Type B pancreatic cell (in vitro differentiated cells): ENCODE measurements around the gene AGR3. TPM values are rescaled to one million over a fixed set of nuclear protein-coding genes. Genes with fewer than 3 reads are reported as not detected.
A peak's percentile ranks its signal among the peaks of the same experiment; 100 is the strongest.

Experiments
- DNase-seq: peaks from one replicate; pipeline ENCODE4 v3.0.0; 2021; ENCODE audit warnings: mixed read lengths; ENCODE audit not compliant: unreplicated experiment; ENCODE audit errors: extremely low spot score
- H3K27ac Mint-ChIP-seq: 2 replicates; pipeline ENCODE4 v1.8.0; 2021; ENCODE audit warnings: mild to moderate bottlenecking, mixed read lengths
- H3K27me3 Mint-ChIP-seq: 2 replicates; pipeline ENCODE4 v1.8.0; 2021; ENCODE audit warnings: mixed read lengths
- H3K36me3 Mint-ChIP-seq: 2 replicates; pipeline ENCODE4 v1.8.0; 2021; ENCODE audit warnings: mixed read lengths
- H3K4me1 Mint-ChIP-seq: one replicate; pipeline ENCODE4 v1.8.0; 2021; ENCODE audit warnings: mixed read lengths; ENCODE audit not compliant: unreplicated experiment
- H3K4me3 Mint-ChIP-seq: 2 replicates; pipeline ENCODE4 v1.8.0; 2021; ENCODE audit warnings: mild to moderate bottlenecking, mixed read lengths
- H3K9me3 Mint-ChIP-seq: 2 replicates; pipeline ENCODE4 v1.8.0; 2021; ENCODE audit warnings: mixed read lengths
- total RNA-seq: library from RNA; stranded (reverse); gene quantifications from 2 replicates; pipeline ENCODE4 v1.2.1, GENCODE V29; 2021; ENCODE audit warnings: low replicate concordance
- TF ChIP-seq, protein P1 (sequence below): fragments of 200-600 bp; sonication (generic); conservative IDR thresholded peaks from 2 replicates; pipeline ENCODE4 v1.5.0; 2021; ENCODE audit warnings: antibody characterized with exemption, mild to moderate bottlenecking

The AGR3 gene
- total RNA-seq, 1 donor from 2014 or later: 5.2 TPM

DNA sequence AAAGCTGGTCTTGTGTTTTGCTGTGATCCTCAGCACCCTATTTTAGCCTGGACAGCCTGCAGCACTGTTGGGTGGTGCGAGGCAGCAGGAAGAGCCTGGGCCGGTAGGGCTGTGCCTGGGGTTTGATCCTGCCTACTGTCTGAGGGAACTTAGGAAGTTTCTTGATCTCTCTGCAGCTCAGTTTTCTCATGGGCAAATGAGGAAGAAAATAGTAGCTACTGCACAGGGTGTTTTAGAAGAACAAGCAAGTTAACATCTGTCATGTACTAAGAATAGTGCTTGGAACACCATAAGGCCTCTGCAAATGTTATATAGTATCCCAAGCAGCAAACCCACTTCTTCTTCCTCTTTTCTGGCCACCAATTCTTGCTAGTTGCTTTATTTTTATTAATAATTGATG, 65.0 kb downstream of the AGR3 start:
- TF ChIP-seq, protein P1, sequence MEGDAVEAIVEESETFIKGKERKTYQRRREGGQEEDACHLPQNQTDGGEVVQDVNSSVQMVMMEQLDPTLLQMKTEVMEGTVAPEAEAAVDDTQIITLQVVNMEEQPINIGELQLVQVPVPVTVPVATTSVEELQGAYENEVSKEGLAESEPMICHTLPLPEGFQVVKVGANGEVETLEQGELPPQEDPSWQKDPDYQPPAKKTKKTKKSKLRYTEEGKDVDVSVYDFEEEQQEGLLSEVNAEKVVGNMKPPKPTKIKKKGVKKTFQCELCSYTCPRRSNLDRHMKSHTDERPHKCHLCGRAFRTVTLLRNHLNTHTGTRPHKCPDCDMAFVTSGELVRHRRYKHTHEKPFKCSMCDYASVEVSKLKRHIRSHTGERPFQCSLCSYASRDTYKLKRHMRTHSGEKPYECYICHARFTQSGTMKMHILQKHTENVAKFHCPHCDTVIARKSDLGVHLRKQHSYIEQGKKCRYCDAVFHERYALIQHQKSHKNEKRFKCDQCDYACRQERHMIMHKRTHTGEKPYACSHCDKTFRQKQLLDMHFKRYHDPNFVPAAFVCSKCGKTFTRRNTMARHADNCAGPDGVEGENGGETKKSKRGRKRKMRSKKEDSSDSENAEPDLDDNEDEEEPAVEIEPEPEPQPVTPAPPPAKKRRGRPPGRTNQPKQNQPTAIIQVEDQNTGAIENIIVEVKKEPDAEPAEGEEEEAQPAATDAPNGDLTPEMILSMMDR: no peak
- Mint-ChIP-seq H3K4me3 (no peak overlapping the region), H3K27me3 (no peaks in the 10 kb centered on the region), H3K9me3 (peaks cover 5% of the 10 kb centered on the region), H3K27ac (no peak overlapping the region), H3K4me1 (peaks cover 13% of the 10 kb centered on the region), H3K36me3 (no peaks in the 10 kb centered on the region)
- DNase-seq: no peak

- DNase-seq: no peak
- no peaks in the 10 kb centered on the region for H3K27me3 Mint-ChIP-seq
- H3K27ac Mint-ChIP-seq: peak overlapping the region; percentile 56
- H3K4me1 Mint-ChIP-seq: peaks cover 13% of the 10 kb centered on the region
- TF ChIP-seq, protein P1: no peak
- no peaks in the 10 kb centered on the region for H3K36me3 Mint-ChIP-seq
- no peak overlapping the region for H3K4me3 Mint-ChIP-seq
- peaks cover 5% of the 10 kb centered on the region for H3K9me3 Mint-ChIP-seq
Measured at GRCh38 chr7:16815001-16815400, 66.8 kb downstream of the AGR3 start.

- Mint-ChIP-seq H3K27ac (no peak overlapping the region), H3K4me1 (peaks cover 13% of the 10 kb centered on the region), H3K4me3 (no peak overlapping the region), H3K36me3 (no peaks in the 10 kb centered on the region), H3K9me3 (peaks cover 4% of the 10 kb centered on the region), H3K27me3 (no peaks in the 10 kb centered on the region)
- no peak for DNase-seq
- TF ChIP-seq, protein P1: no peak
Measured at GRCh38 chr7:16813232-16813616, 68.6 kb downstream of the AGR3 start.

GRCh38 chr7:16812542-16813231, 69.1 kb downstream of the AGR3 start:
- Mint-ChIP-seq H3K36me3 (no peaks in the 10 kb centered on the region), H3K4me3 (no peak overlapping the region), H3K4me1 (peaks cover 8% of the 10 kb centered on the region), H3K27ac (no peak overlapping the region), H3K27me3 (no peaks in the 10 kb centered on the region), H3K9me3 (no peaks in the 10 kb centered on the region)
- DNase-seq: no peak
- TF ChIP-seq, protein P1: no peak

DNA sequence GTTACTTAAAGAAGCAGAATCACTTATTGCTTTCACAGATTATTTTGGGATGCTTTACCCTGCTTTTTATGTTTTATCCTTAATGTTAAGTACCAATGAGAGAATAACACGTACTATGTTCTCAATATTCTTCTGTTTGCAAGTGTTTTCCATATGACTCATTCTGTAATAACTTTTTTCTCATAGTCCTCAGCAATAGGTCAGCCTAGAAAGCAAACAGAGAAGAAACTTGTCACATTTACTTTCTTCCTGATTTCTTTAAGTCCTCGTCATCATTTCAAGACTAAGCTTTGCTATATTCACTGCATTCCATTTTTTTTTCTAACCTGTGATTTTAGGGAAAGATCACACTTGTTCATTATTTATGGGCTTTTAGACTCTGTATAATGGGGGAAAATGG, 70.2 kb downstream of the AGR3 start:
- no peaks in the 10 kb centered on the region for H3K36me3 Mint-ChIP-seq
- no peaks in the 10 kb centered on the region for H3K27me3 Mint-ChIP-seq
- peak overlapping the region; percentile 27 for H3K4me3 Mint-ChIP-seq
- H3K27ac Mint-ChIP-seq: peak overlapping the region; percentile 74
- peaks cover 5% of the 10 kb centered on the region for H3K4me1 Mint-ChIP-seq
- no peaks in the 10 kb centered on the region for H3K9me3 Mint-ChIP-seq
- no peak for DNase-seq
- TF ChIP-seq, protein P1: no peak
